GM12878 (cell line): ENCODE measurements around the gene ECSIT. TPM values are rescaled to one million over a fixed set of nuclear protein-coding genes. Genes with fewer than 3 reads are reported as not detected.
A peak's percentile ranks its signal among the peaks of the same experiment; 100 is the strongest.

ENCODE experiments used
- ASH2L ChIP-seq: fragments of 300-600, 200-600 bp; sonication (generic); IDR thresholded peaks from 2 replicates; pipeline ENCODE4 v1.6.1; 2017; ENCODE audit warnings: low read depth, mild to moderate bottlenecking, borderline replicate concordance
- EZH2 ChIP-seq: IDR thresholded peaks from 2 replicates; pipeline ENCODE4 v1.6.1; 2012; ENCODE audit warnings: low read depth, mild to moderate bottlenecking, control low read depth, inconsistent platforms, low read length, borderline replicate concordance; ENCODE audit not compliant: control insufficient read depth
- HCFC1 ChIP-seq: fragments of 150-350 bp; IDR thresholded peaks from 2 replicates; pipeline ENCODE4 v1.6.1; 2014; ENCODE audit warnings: low read length
- HDGF ChIP-seq: fragments of 450-650 bp; IDR thresholded peaks from 2 replicates; pipeline ENCODE4 v1.6.1; 2016; ENCODE audit warnings: antibody characterized with exemption
- NFXL1 ChIP-seq: fragments of 450-650 bp; IDR thresholded peaks from 2 replicates; pipeline ENCODE4 v1.6.1; 2017; ENCODE audit warnings: antibody characterized with exemption, mild to moderate bottlenecking, borderline replicate concordance
- NFYA ChIP-seq: IDR thresholded peaks from 2 replicates; pipeline ENCODE4 v1.6.1; 2011; ENCODE audit warnings: low read depth, mild to moderate bottlenecking, low read length, improper control_type of control experiment, borderline replicate concordance
- POLR2A ChIP-seq: IDR thresholded peaks from 2 replicates; pipeline ENCODE4 v1.6.1; 2011; ENCODE audit warnings: low read depth, mild to moderate bottlenecking, low read length
- RELA ChIP-seq: fragments of 450-650 bp; IDR thresholded peaks from 2 replicates; pipeline ENCODE4 v1.8.0; 2014; ENCODE audit warnings: borderline replicate concordance; ENCODE audit not compliant: partially characterized antibody
- SP1 ChIP-seq: IDR thresholded peaks from one replicate; pipeline ENCODE4 v1.6.1; 2011; ENCODE audit warnings: low read depth, low read length
- SRF ChIP-seq, 2 experiments: IDR thresholded peaks; 2 replicates each; pipeline ENCODE4 v1.6.1; 2011; ENCODE audit warnings: low read depth in 2 of 2, low read length in 2 of 2, mild to moderate bottlenecking in 1 of 2, moderate library complexity in 1 of 2
- SUPT20H ChIP-seq: IDR thresholded peaks from 2 replicates; pipeline ENCODE4 v1.6.1; 2011; ENCODE audit warnings: low read depth, mild to moderate bottlenecking, low read length, moderate library complexity, borderline replicate concordance; ENCODE audit not compliant: control insufficient read depth
- ZZZ3 ChIP-seq: IDR thresholded peaks from 2 replicates; pipeline ENCODE4 v1.6.1; 2011; ENCODE audit warnings: low read depth; ENCODE audit not compliant: control insufficient read depth, insufficient read length
- polyA plus RNA-seq, 11 experiments: library from polyadenylated mRNA; depleted of rRNA in 4 of 11; unstranded in 6 of 11; stranded (reverse) in 5 of 11; fragments of >200 nt; fragmentation: Nextera tagmentation in 4 of 11; fragmentation: Illumina TruSeq in 1 of 11; extraction: Ambion mirVana in 4 of 11; extraction: Trizol in 1 of 11; gene quantifications; 1 replicate in 1 of 11; 2 replicates in 10 of 11; pipeline versions ENCODE4 v1.2.1 to v1.2.3, GENCODE V29; 2011 to 2016; ENCODE audit warnings: inconsistent platforms in 2 of 11, missing spikeins in 2 of 11, low read depth in 1 of 11
- total RNA-seq, 4 experiments: library from RNA; depleted of rRNA in 3 of 4; stranded (reverse); fragments of >200 nt in 3 of 4; fragmentation: Illumina TruSeq in 1 of 4; extraction: Trizol in 1 of 4; gene quantifications; 2 replicates each; pipeline versions ENCODE4 v1.2.1 to v1.2.3, GENCODE V29; 2013 to 2021
- TF ChIP-seq, protein P1 (sequence below): fragments of 450-650 bp; IDR thresholded peaks from 2 replicates; pipeline ENCODE4 v1.6.1; 2017; ENCODE audit warnings: antibody characterized with exemption, mild to moderate bottlenecking, moderate library complexity
- TF ChIP-seq, protein P2 (sequence below): fragments of 450-650 bp; IDR thresholded peaks from 2 replicates; pipeline ENCODE4 v1.6.1; 2018; ENCODE audit warnings: mild to moderate bottlenecking, low read depth, moderate library complexity; ENCODE audit not compliant: partially characterized antibody
- TF ChIP-seq, protein P3 (sequence below): fragments of 450-650 bp; IDR thresholded peaks from 2 replicates; pipeline ENCODE4 v1.6.1; 2016; ENCODE audit warnings: mild to moderate bottlenecking
- TF ChIP-seq, protein P4 (sequence below): IDR thresholded peaks from 2 replicates; pipeline ENCODE4 v1.6.1; 2012; ENCODE audit warnings: improper control_type of control experiment, low read depth, low read length; ENCODE audit not compliant: insufficient replicate concordance

Gene ECSIT
- total and polyA plus RNA-seq, 10 of the 15 experiments (the other 5 are each of a cell fraction or from before 2014, with no cell fraction given), result 1.0 to 59.6 (median 41.3) TPM

DNA sequence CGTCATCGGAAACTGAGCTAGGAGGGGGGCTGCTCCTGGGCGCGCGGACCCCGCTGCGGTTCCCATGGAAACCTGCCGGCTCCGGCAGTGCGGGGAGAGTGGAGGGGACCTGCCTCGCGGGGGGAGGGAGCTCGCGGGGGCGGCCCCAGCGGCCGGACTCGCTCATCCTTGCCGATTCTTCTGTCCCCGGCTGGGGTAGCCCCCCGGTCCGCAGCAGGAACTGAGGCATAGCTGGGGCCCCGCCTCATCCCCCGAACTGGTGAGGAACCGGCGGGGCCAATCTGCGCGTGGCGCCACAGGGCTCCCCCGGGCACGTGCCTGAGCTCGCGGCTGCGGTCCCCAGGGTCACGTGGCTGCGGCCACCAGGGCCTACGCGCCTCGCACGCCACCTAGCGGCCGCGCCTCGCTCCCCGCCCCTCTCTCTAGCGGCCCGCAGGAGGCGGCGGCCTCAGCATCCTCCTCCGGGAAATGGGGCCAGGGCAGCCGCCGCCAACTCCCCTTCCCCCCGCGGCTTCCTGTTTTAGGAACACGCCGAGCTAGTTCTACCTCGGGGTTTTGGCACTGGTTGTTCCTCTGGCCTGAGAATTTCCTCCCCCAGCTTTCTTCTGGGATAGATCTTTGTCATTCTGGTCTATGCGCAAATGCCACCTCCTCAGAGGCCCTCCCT is 46.4 kb downstream of the ECSIT start (continued):
- TF ChIP-seq, protein P1, sequence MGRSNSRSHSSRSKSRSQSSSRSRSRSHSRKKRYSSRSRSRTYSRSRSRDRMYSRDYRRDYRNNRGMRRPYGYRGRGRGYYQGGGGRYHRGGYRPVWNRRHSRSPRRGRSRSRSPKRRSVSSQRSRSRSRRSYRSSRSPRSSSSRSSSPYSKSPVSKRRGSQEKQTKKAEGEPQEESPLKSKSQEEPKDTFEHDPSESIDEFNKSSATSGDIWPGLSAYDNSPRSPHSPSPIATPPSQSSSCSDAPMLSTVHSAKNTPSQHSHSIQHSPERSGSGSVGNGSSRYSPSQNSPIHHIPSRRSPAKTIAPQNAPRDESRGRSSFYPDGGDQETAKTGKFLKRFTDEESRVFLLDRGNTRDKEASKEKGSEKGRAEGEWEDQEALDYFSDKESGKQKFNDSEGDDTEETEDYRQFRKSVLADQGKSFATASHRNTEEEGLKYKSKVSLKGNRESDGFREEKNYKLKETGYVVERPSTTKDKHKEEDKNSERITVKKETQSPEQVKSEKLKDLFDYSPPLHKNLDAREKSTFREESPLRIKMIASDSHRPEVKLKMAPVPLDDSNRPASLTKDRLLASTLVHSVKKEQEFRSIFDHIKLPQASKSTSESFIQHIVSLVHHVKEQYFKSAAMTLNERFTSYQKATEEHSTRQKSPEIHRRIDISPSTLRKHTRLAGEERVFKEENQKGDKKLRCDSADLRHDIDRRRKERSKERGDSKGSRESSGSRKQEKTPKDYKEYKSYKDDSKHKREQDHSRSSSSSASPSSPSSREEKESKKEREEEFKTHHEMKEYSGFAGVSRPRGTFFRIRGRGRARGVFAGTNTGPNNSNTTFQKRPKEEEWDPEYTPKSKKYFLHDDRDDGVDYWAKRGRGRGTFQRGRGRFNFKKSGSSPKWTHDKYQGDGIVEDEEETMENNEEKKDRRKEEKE, result 0 out of 2 replicates have a peak, but pooled peaks have one; percentile 62
- no peak for TF ChIP-seq NFXL1
- TF ChIP-seq HDGF, result no peak
- no peak for TF ChIP-seq ASH2L
- TF ChIP-seq SRF (IDR thresholded peaks at IDR 0.05; ENCODE audit: low read depth in 2 of 2, low read length in 2 of 2), result no peak
- no peak; the same call in 1 of the 2 replicates for TF ChIP-seq HCFC1
- TF ChIP-seq, protein P2, sequence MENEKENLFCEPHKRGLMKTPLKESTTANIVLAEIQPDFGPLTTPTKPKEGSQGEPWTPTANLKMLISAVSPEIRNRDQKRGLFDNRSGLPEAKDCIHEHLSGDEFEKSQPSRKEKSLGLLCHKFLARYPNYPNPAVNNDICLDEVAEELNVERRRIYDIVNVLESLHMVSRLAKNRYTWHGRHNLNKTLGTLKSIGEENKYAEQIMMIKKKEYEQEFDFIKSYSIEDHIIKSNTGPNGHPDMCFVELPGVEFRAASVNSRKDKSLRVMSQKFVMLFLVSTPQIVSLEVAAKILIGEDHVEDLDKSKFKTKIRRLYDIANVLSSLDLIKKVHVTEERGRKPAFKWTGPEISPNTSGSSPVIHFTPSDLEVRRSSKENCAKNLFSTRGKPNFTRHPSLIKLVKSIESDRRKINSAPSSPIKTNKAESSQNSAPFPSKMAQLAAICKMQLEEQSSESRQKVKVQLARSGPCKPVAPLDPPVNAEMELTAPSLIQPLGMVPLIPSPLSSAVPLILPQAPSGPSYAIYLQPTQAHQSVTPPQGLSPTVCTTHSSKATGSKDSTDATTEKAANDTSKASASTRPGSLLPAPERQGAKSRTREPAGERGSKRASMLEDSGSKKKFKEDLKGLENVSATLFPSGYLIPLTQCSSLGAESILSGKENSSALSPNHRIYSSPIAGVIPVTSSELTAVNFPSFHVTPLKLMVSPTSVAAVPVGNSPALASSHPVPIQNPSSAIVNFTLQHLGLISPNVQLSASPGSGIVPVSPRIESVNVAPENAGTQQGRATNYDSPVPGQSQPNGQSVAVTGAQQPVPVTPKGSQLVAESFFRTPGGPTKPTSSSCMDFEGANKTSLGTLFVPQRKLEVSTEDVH, result no peak
- peak; percentile 90 for TF ChIP-seq RELA
- TF ChIP-seq, protein P3, sequence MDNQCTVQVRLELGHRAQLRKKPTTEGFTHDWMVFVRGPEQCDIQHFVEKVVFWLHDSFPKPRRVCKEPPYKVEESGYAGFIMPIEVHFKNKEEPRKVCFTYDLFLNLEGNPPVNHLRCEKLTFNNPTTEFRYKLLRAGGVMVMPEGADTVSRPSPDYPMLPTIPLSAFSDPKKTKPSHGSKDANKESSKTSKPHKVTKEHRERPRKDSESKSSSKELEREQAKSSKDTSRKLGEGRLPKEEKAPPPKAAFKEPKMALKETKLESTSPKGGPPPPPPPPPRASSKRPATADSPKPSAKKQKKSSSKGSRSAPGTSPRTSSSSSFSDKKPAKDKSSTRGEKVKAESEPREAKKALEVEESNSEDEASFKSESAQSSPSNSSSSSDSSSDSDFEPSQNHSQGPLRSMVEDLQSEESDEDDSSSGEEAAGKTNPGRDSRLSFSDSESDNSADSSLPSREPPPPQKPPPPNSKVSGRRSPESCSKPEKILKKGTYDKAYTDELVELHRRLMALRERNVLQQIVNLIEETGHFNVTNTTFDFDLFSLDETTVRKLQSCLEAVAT, result no peak
- no peak for TF ChIP-seq NFYA
- no peak for TF ChIP-seq SUPT20H
- TF ChIP-seq SP1, result peak; percentile 46
- TF ChIP-seq ZZZ3, result no peak
- no peak for TF ChIP-seq EZH2
- no peak; the same call in 1 of the 2 replicates for TF ChIP-seq POLR2A
- TF ChIP-seq, protein P4, sequence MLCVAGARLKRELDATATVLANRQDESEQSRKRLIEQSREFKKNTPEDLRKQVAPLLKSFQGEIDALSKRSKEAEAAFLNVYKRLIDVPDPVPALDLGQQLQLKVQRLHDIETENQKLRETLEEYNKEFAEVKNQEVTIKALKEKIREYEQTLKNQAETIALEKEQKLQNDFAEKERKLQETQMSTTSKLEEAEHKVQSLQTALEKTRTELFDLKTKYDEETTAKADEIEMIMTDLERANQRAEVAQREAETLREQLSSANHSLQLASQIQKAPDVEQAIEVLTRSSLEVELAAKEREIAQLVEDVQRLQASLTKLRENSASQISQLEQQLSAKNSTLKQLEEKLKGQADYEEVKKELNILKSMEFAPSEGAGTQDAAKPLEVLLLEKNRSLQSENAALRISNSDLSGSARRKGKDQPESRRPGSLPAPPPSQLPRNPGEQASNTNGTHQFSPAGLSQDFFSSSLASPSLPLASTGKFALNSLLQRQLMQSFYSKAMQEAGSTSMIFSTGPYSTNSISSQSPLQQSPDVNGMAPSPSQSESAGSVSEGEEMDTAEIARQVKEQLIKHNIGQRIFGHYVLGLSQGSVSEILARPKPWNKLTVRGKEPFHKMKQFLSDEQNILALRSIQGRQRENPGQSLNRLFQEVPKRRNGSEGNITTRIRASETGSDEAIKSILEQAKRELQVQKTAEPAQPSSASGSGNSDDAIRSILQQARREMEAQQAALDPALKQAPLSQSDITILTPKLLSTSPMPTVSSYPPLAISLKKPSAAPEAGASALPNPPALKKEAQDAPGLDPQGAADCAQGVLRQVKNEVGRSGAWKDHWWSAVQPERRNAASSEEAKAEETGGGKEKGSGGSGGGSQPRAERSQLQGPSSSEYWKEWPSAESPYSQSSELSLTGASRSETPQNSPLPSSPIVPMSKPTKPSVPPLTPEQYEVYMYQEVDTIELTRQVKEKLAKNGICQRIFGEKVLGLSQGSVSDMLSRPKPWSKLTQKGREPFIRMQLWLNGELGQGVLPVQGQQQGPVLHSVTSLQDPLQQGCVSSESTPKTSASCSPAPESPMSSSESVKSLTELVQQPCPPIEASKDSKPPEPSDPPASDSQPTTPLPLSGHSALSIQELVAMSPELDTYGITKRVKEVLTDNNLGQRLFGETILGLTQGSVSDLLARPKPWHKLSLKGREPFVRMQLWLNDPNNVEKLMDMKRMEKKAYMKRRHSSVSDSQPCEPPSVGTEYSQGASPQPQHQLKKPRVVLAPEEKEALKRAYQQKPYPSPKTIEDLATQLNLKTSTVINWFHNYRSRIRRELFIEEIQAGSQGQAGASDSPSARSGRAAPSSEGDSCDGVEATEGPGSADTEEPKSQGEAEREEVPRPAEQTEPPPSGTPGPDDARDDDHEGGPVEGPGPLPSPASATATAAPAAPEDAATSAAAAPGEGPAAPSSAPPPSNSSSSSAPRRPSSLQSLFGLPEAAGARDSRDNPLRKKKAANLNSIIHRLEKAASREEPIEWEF, result no peak
